Measurements from ENCODE around the gene CCDC32. TPM values are rescaled to one million over a fixed set of nuclear protein-coding genes. Genes with fewer than 3 reads are reported as not detected.

CCDC32 gene
- total and polyA plus RNA-seq, 2 of the 8 experiments (the other 6 are each of a cell fraction or from before 2014, with no cell fraction given): 8.9 to 12.1 TPM

DNA sequence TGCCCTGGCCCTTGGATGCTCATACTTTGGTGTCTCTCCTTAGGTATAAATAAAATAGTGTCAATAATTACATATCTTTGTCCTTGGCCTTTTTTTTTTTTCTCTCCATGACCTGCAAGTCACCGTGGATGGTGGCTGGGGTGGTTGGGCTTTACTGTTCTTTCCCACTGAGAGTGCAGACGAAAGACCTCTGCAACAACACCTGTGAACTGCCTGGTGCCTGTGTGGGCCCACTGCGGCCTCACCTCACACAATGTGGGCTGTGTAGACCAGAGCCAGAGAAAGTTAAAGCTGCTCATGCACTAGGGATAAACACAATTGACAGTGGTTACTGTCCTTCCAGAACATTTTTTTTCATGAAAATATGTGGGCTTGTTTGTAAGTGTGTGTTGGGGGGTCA, 39.0 kb downstream of the CCDC32 start (continued):
- TF ChIP-seq CHD7 (IDR thresholded peaks at IDR 0.05; ENCODE audit: insufficient replicate concordance, low read length): no peak
- no peak for TF ChIP-seq HDAC6 (IDR thresholded peaks at IDR 0.05; ENCODE audit: low read depth, low read length)
- TF ChIP-seq TAF7 (optimal IDR thresholded peaks at IDR 0.05; ENCODE audit: borderline replicate concordance, low read depth, low read length): no peak
- TF ChIP-seq SIN3A (conservative IDR thresholded peaks at IDR 0.05 in 1 of 2, IDR thresholded peaks at IDR 0.05 in 1 of 2; ENCODE audit: low read depth in 1 of 2, low read length in 2 of 2): no peak
- TF ChIP-seq POU5F1 (IDR thresholded peaks at IDR 0.05; ENCODE audit: low read depth, low read length): no peak
- TF ChIP-seq TBP (IDR thresholded peaks at IDR 0.05; ENCODE audit: low read depth, low read length): no peak
- no peak for TF ChIP-seq YY1 (IDR thresholded peaks at IDR 0.05; ENCODE audit: low read depth, low read length)
